ENCODE measurements around the gene DNAJC5. TPM values are rescaled to one million over a fixed set of nuclear protein-coding genes. Genes with fewer than 3 reads are reported as not detected.

DNAJC5 gene
- total RNA-seq, 1 donor from 2014 or later, result 43.2 TPM

DNA sequence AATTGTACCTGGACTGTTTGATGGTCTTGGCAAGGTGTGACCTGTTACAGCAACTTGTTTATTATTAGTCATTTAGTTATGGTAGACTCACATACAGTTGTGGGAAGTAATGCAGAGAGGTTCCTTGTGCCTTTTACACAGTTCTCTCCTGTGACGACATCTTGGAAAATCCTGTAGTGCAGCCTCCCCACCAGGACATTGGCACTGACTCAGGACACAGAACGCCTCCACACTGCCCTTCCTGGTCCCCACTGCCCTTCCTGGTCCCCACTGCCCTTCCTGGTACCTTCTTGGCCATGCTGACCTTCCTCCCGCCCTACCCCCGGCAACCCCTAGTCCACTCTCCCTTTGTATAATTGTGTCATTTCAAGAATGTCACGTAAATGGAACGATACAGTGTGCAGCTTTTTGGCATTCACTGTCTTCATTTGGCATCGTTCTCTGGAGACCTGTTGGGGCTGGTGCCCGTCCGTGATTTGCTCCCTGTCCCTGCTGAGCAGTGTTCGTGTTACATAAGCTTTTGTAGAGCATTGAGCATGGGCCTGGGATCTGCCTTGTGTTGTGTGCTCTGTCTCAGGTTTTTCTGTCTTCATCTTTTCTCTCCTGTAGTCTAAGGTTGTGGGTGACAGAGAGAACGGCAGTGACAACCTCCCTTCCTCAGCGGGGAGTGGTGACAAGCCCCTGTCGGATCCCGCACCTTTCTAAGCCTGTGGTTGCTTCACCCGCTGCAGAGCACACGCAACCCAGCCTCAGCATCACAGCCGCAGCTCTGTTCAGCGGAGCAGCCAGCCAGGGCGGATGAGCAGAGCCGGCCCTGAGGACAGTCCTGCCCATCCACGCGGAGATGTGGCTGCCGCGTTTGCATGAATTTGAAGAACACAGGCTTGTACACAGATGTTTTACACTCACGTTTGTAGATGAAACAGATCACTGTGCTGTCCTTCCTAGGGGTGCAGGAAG, 5.4 kb upstream of the DNAJC5 start:
- Mint-ChIP-seq H3K4me1 (peaks cover 5% of the 10 kb centered on the region), H3K27ac (no peak overlapping the region), H3K36me3 (peaks cover 23% of the 10 kb centered on the region), H3K9me3 (no peaks in the 10 kb centered on the region), H3K27me3 (ENCODE audit: low read depth) (no peaks in the 10 kb centered on the region), H3K4me3 (no peak overlapping the region)
- TF ChIP-seq, protein P1, sequence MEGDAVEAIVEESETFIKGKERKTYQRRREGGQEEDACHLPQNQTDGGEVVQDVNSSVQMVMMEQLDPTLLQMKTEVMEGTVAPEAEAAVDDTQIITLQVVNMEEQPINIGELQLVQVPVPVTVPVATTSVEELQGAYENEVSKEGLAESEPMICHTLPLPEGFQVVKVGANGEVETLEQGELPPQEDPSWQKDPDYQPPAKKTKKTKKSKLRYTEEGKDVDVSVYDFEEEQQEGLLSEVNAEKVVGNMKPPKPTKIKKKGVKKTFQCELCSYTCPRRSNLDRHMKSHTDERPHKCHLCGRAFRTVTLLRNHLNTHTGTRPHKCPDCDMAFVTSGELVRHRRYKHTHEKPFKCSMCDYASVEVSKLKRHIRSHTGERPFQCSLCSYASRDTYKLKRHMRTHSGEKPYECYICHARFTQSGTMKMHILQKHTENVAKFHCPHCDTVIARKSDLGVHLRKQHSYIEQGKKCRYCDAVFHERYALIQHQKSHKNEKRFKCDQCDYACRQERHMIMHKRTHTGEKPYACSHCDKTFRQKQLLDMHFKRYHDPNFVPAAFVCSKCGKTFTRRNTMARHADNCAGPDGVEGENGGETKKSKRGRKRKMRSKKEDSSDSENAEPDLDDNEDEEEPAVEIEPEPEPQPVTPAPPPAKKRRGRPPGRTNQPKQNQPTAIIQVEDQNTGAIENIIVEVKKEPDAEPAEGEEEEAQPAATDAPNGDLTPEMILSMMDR (IDR thresholded peaks at IDR 0.05; ENCODE audit: unreplicated experiment), result no peak
- DNase-seq (ENCODE audit: low spot score in 2 of 2, unreplicated experiment in 2 of 2), result no peak

DNA sequence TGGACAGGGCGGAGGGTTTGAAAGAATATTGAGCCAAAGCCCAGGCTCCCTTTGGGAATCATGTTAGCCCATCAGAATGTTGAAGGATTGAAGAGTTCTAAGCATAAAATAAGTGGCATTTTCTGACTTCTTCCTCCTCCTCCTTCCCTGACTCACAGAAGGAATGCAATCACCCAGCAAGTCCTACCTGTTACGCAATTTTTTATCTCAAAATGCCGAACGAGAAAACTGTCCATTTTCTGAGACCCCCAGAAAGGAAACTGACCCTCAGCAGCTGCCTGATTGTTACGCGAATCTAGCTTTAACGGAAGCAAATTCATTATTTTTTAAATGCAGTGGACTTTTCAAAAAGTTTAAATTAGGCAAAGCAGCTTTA, 4.7 kb upstream of the DNAJC5 start:
- peaks cover 5% of the 10 kb centered on the region for H3K4me1 Mint-ChIP-seq
- no peak overlapping the region for H3K27ac Mint-ChIP-seq
- no peak overlapping the region for H3K4me3 Mint-ChIP-seq
- H3K27me3 Mint-ChIP-seq (ENCODE audit: low read depth), result no peaks in the 10 kb centered on the region
- TF ChIP-seq, protein P1 (IDR thresholded peaks at IDR 0.05; ENCODE audit: unreplicated experiment), result no peak
- DNase-seq (ENCODE audit: low spot score in 2 of 2, unreplicated experiment in 2 of 2), result no peak
- no peaks in the 10 kb centered on the region for H3K9me3 Mint-ChIP-seq
- peaks cover 19% of the 10 kb centered on the region for H3K36me3 Mint-ChIP-seq

DNA sequence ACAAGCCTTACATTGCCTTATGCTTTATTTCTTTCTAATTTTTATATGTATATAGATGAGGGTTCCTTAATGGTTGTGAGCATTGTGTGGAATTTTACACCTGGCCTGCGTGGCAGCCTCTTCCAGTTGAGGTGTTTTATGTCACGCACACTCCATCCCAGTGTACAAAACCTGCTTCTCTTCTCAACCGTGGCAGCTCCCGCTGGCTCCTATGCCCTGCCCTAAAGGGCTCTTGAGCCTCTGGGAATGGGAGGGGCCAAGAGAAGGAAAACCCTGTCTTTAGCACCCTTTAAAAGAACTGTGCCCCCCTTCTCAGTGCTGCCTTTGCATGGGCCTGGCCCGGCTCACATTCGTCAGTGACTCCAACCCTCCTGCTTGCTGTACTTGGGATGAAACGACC, 4.3 kb upstream of the DNAJC5 start:
- Mint-ChIP-seq H3K36me3 (peaks cover 19% of the 10 kb centered on the region), H3K4me1 (peaks cover 5% of the 10 kb centered on the region), H3K9me3 (no peaks in the 10 kb centered on the region), H3K27ac (no peak overlapping the region), H3K4me3 (no peak overlapping the region), H3K27me3 (ENCODE audit: low read depth) (no peaks in the 10 kb centered on the region)
- no peak for DNase-seq (ENCODE audit: low spot score in 2 of 2, unreplicated experiment in 2 of 2)
- TF ChIP-seq, protein P1 (IDR thresholded peaks at IDR 0.05; ENCODE audit: unreplicated experiment), result no peak

- H3K27ac Mint-ChIP-seq, result no peak overlapping the region
- TF ChIP-seq, protein P1 (IDR thresholded peaks at IDR 0.05; ENCODE audit: unreplicated experiment), result no peak
- H3K4me1 Mint-ChIP-seq, result peaks cover 12% of the 10 kb centered on the region
- H3K4me3 Mint-ChIP-seq, result no peak overlapping the region
- H3K36me3 Mint-ChIP-seq, result peaks cover 19% of the 10 kb centered on the region
- no peak for DNase-seq (ENCODE audit: low spot score in 2 of 2, unreplicated experiment in 2 of 2)
- H3K9me3 Mint-ChIP-seq, result no peaks in the 10 kb centered on the region
- H3K27me3 Mint-ChIP-seq (ENCODE audit: low read depth), result no peaks in the 10 kb centered on the region
These were observed 3.6 kb upstream of the DNAJC5 start for GRCh38 chr20:63891061-63892002.

- no peaks in the 10 kb centered on the region for H3K27me3 Mint-ChIP-seq (ENCODE audit: low read depth)
- TF ChIP-seq, protein P1 (IDR thresholded peaks at IDR 0.05; ENCODE audit: unreplicated experiment), result no peak
- peaks cover 17% of the 10 kb centered on the region for H3K36me3 Mint-ChIP-seq
- no peak overlapping the region for H3K4me3 Mint-ChIP-seq
- peaks cover 19% of the 10 kb centered on the region for H3K4me1 Mint-ChIP-seq
- H3K9me3 Mint-ChIP-seq, result no peaks in the 10 kb centered on the region
- H3K27ac Mint-ChIP-seq, result no peak overlapping the region
- DNase-seq (ENCODE audit: low spot score in 2 of 2, unreplicated experiment in 2 of 2), result no peak
These were observed 2.5 kb upstream of the DNAJC5 start for GRCh38 chr20:63892402-63892801.

Data from mesothelial cell of epicardium (in vitro differentiated cells).